ENCODE measurements around the gene ANKRD11. TPM values are rescaled to one million over a fixed set of nuclear protein-coding genes. Genes with fewer than 3 reads are reported as not detected.

ANKRD11 gene
- total RNA-seq, 1 donor = 97.4 TPM

DNA sequence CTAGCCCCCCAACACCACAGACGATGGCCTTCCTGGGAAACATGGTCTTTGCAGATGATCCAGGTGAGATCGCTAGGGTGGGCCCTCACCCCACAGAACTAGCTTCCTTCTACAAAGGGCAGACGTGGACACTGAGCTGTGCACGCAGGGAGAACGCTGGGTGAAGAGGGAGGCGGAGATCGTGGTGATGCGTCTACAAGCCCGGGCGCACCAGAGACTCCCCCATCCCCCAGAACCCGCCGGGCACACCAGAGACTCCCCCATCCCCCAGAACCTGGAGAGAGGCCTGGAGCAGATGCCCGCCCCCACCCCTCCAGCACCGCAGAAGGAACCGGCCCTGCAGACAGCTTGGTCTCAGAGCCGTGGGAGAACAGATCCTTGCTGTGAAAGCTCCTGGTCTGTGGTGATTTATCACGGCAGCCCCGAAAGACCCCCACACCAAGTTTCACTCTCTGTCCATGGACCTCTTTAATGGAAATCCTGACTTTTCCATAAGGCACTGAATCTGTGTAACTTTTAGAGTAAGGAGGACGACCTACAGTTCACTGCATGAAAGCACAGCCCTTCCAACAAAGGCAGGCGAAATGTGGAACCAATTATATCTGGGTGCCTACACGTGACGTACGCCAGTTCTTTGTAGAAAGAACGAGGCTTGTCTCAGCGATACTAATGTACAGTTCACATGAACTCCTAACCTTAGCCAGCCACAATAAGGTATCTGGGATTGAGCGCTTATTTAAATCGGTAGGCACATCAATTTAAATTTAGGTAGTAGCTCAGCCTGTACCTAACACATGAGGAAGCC lies 88.5 kb downstream of the ANKRD11 start:
- Histone ChIP-seq H3K27ac (ENCODE audit: low read depth, low read length) (no peak overlapping the region), H3K9me3 (ENCODE audit: low read depth, low read length) (no peaks in the 10 kb centered on the region), H3K4me3 (ENCODE audit: insufficient read depth, low read length) (no peak overlapping the region), H3K4me1 (ENCODE audit: insufficient read depth, low read length) (no peaks in the 10 kb centered on the region), H2AFZ (ENCODE audit: low read length) (no peak overlapping the region), H4K20me1 (ENCODE audit: insufficient read depth, low read length) (peaks cover 79% of the 10 kb centered on the region), H3K4me2 (ENCODE audit: insufficient read depth, low read length) (no peak overlapping the region), H3K27me3 (ENCODE audit: insufficient read depth, low read length) (no peaks in the 10 kb centered on the region), H3K36me3 (ENCODE audit: insufficient read depth, low read length) (peaks cover 4% of the 10 kb centered on the region), H3K79me2 (ENCODE audit: insufficient read depth, low read length) (peaks cover 93% of the 10 kb centered on the region)
- DNase-seq (ENCODE audit: insufficient read length, low spot score, missing footprints) = no peak
- TF ChIP-seq, protein P1, sequence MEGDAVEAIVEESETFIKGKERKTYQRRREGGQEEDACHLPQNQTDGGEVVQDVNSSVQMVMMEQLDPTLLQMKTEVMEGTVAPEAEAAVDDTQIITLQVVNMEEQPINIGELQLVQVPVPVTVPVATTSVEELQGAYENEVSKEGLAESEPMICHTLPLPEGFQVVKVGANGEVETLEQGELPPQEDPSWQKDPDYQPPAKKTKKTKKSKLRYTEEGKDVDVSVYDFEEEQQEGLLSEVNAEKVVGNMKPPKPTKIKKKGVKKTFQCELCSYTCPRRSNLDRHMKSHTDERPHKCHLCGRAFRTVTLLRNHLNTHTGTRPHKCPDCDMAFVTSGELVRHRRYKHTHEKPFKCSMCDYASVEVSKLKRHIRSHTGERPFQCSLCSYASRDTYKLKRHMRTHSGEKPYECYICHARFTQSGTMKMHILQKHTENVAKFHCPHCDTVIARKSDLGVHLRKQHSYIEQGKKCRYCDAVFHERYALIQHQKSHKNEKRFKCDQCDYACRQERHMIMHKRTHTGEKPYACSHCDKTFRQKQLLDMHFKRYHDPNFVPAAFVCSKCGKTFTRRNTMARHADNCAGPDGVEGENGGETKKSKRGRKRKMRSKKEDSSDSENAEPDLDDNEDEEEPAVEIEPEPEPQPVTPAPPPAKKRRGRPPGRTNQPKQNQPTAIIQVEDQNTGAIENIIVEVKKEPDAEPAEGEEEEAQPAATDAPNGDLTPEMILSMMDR (IDR thresholded peaks at IDR 0.05; ENCODE audit: extremely low read depth, low read depth, low read length) = no peak

DNA sequence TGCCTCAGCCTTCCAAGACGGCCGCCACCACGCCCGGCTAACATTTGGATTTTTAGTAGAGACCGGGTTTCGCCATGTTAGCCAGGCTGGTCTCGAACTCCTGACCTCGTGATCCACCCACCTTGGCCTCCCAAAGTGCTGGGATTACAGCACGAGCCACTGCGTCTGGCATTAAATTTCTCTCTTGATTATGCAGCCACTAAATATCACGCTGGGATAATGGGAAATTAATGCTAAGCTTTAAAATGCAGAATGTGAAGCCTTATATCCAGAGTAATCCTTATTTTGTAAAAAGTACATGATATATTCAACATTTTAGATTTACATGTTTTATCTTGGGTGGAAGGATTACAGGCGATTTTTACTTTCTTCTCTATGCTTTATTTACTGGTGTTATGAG lies 89.2 kb downstream of the ANKRD11 start:
- Histone ChIP-seq H3K36me3 (ENCODE audit: insufficient read depth, low read length) (peaks cover 5% of the 10 kb centered on the region), H3K9me3 (ENCODE audit: low read depth, low read length) (no peaks in the 10 kb centered on the region), H3K4me3 (ENCODE audit: insufficient read depth, low read length) (no peak overlapping the region), H3K4me2 (ENCODE audit: insufficient read depth, low read length) (no peak overlapping the region), H3K27ac (ENCODE audit: low read depth, low read length) (no peak overlapping the region), H2AFZ (ENCODE audit: low read length) (no peak overlapping the region), H3K4me1 (ENCODE audit: insufficient read depth, low read length) (no peaks in the 10 kb centered on the region), H4K20me1 (ENCODE audit: insufficient read depth, low read length) (peaks cover 79% of the 10 kb centered on the region), H3K79me2 (ENCODE audit: insufficient read depth, low read length) (peaks cover 93% of the 10 kb centered on the region), H3K27me3 (ENCODE audit: insufficient read depth, low read length) (no peaks in the 10 kb centered on the region)
- TF ChIP-seq, protein P1 (IDR thresholded peaks at IDR 0.05; ENCODE audit: extremely low read depth, low read depth, low read length) = no peak
- DNase-seq (ENCODE audit: insufficient read length, low spot score, missing footprints) = no peak

DNA sequence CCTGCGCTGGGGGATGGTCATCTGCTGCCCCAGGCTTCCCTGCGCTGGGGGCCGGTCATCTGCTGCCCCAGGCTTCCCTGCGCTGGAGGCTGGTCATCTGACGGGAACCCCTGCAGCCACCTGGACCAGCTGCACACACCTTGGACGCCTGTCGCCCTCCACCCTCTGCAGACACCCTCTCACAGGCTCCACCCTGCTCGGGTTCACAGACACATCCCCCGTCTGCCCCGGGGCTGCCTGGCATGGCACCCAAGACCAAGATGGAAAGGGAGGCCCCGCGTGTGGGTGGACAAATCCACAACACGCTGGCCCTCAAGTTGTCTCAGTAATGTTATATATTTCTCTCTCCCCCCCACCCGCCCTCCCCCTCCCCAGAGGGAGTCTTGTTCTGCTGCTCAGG lies 89.6 kb downstream of the ANKRD11 start:
- peaks cover under 1% of the 10 kb centered on the region for H3K4me1 ChIP-seq (ENCODE audit: insufficient read depth, low read length)
- H3K4me2 ChIP-seq (ENCODE audit: insufficient read depth, low read length) = no peak overlapping the region
- H3K36me3 ChIP-seq (ENCODE audit: insufficient read depth, low read length) = peaks cover 5% of the 10 kb centered on the region
- H2AFZ ChIP-seq (ENCODE audit: low read length) = no peak overlapping the region
- DNase-seq (ENCODE audit: insufficient read length, low spot score, missing footprints) = no peak
- peaks cover 79% of the 10 kb centered on the region for H4K20me1 ChIP-seq (ENCODE audit: insufficient read depth, low read length)
- no peaks in the 10 kb centered on the region for H3K27me3 ChIP-seq (ENCODE audit: insufficient read depth, low read length)
- TF ChIP-seq, protein P1 (IDR thresholded peaks at IDR 0.05; ENCODE audit: extremely low read depth, low read depth, low read length) = no peak
- H3K9me3 ChIP-seq (ENCODE audit: low read depth, low read length) = no peaks in the 10 kb centered on the region
- peaks cover 93% of the 10 kb centered on the region for H3K79me2 ChIP-seq (ENCODE audit: insufficient read depth, low read length)
- H3K27ac ChIP-seq (ENCODE audit: low read depth, low read length) = no peak overlapping the region
- H3K4me3 ChIP-seq (ENCODE audit: insufficient read depth, low read length) = no peak overlapping the region

DNA sequence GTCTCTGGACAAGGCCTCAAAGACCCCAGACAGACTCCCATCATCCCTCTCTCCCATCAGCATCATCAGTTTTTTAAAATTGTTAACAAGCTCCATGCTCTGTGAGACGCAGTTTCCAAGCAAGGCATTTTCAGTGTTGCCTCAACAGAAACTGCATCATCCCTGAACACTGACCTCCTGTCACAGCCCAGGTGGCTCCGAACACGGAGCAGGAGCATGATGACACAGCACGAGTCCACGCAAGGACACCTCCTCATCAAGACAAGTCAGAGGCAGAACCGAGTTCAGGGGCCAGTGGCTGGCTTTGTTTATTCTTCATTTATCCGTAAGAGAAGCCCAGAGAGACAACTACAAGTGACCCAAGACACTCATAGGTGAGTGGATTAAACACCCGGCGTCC lies 91.4 kb downstream of the ANKRD11 start:
- TF ChIP-seq, protein P1 (IDR thresholded peaks at IDR 0.05; ENCODE audit: extremely low read depth, low read depth, low read length) = no peak

More for the DNA sequence above, 91.4 kb downstream of the ANKRD11 start:
- peaks cover 5% of the 10 kb centered on the region for H3K36me3 ChIP-seq (ENCODE audit: insufficient read depth, low read length)
- H4K20me1 ChIP-seq (ENCODE audit: insufficient read depth, low read length) = peaks cover 76% of the 10 kb centered on the region
- H3K9me3 ChIP-seq (ENCODE audit: low read depth, low read length) = no peaks in the 10 kb centered on the region
- no peak overlapping the region for H3K4me3 ChIP-seq (ENCODE audit: insufficient read depth, low read length)
- no peak overlapping the region for H2AFZ ChIP-seq (ENCODE audit: low read length)
- H3K4me2 ChIP-seq (ENCODE audit: insufficient read depth, low read length) = no peak overlapping the region
- H3K4me1 ChIP-seq (ENCODE audit: insufficient read depth, low read length) = peaks cover 14% of the 10 kb centered on the region
- H3K79me2 ChIP-seq (ENCODE audit: insufficient read depth, low read length) = peaks cover 91% of the 10 kb centered on the region
- no peak for DNase-seq (ENCODE audit: insufficient read length, low spot score, missing footprints)
- H3K27ac ChIP-seq (ENCODE audit: low read depth, low read length) = no peak overlapping the region
- no peaks in the 10 kb centered on the region for H3K27me3 ChIP-seq (ENCODE audit: insufficient read depth, low read length)
